Islet precursor cell (in vitro differentiated cells): ENCODE results near the gene BPTF.
A peak's percentile ranks its signal among the peaks of the same experiment; 100 is the strongest.
"Not testable (repeated sequence)": the region's sequence is repeated elsewhere in the genome, so short reads cannot be mapped to it uniquely, and the experiment has no call there.

Source experiments
- DNase-seq: peaks from one replicate; pipeline ENCODE4 v3.0.0-alpha.2; 2018

Gene BPTF

DNA sequence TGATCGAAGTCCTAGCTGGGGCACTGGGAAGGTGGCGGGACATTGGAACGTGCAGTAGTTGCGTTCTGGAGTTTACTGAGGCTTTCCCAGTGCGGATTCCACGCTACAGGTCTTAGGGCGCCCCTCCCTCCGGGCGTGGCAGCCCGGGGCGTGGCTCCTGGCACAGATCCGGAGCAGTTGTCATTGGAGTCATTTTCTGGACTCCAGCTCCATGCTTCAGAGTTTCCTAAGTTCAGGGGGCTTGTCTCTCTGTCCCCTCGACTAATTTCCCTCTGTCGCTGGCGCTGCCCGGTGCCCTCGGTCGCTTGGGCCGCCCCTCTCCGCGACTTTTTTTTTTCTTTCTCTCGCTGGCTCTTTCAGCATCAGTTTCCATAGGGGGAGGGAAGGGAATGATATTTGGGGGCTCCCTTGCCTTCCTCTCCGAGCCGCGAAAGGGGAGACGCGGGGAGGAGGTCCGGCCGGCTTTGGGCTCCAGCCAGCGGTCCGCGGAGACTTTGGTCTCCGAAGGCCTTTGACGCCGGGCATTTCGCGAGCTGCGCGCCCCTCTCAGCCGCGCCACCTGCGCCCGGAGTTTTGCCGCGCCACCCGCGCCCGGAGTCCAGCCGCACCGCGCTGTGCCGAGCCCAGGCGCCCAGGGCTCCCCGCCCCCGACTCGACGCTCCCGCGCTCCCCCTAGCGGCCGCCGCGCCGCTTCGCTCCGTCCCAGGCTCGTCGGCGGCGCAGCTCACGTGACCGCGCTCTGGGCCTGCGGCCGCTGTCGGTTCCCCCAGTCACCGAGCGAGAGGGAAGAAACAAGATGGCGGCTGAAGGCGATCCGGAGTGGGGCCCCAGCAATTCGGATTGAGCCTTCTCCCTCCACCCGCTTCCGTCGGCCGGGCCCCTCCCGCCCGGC lies at the start of gene BPTF:
TSS of gene BPTF (plus strand) at position 769 of the 892 bp plus-strand sequence. CDS start 222 bp downstream, outside the sequence.
- DNase-seq: peak; percentile 96

- peak; percentile 65 for DNase-seq
These were observed 46.1 kb upstream of the BPTF start for GRCh38 chr17:67779098-67779672.

GRCh38 chr17:67784364-67785121 lies 40.8 kb upstream of the BPTF start:
- DNase-seq: no peak

- no peak for DNase-seq
These were observed 40.2 kb upstream of the BPTF start for GRCh38 chr17:67785122-67785477.

DNA sequence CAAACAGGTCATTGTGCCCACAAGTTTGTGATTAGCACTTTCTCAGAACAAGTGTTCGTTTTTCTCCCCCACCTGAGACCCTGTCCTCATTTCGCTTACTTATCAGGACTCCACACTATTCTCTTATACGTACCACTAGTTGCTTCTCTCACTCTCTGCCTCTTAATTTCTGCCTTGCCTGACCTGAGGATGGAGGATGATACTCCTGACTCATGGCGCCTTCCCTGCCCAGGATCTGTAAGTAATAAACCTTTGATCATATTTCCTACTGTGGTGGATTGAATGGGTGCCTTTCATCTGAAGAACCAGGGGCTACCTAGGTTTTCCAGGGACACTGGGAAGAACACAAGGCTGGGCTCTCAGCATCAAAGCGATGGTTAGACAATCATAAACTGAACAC lies 39.8 kb upstream of the BPTF start:
- DNase-seq: no peak

- DNase-seq: peak; percentile 95
These were observed 24.8 kb upstream of the BPTF start for GRCh38 chr17:67800495-67800928.

- peak; percentile 62 for DNase-seq
These were observed 23.6 kb upstream of the BPTF start for GRCh38 chr17:67801626-67802175.

DNA sequence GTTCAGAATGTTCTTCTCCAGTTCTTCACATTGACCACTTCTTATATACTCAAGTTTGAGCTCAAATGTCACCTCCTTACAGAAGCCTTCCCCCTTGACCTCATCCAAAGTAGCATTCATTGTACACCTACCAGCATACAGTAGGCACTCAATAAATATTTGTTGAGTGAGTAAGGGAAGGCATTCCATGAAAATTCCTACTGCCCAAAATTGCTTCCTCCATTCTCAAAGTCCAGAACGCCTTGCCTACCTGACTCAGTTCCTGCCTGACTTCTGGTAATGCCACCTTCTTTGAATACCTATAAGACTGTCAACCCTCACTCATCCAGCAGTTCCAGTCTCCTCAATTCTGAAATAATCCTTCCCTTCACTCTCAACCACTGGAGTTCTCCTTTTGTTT lies 14.8 kb upstream of the BPTF start:
- no peak for DNase-seq

- not testable (repeated sequence) for DNase-seq
These were observed 12.9 kb upstream of the BPTF start for GRCh38 chr17:67812380-67812779.

GRCh38 chr17:67813803-67814180 lies 11.5 kb upstream of the BPTF start:
- DNase-seq: no peak

GRCh38 chr17:67818110-67819002 lies 6.9 kb upstream of the BPTF start:
- DNase-seq: peak; percentile 50

DNA sequence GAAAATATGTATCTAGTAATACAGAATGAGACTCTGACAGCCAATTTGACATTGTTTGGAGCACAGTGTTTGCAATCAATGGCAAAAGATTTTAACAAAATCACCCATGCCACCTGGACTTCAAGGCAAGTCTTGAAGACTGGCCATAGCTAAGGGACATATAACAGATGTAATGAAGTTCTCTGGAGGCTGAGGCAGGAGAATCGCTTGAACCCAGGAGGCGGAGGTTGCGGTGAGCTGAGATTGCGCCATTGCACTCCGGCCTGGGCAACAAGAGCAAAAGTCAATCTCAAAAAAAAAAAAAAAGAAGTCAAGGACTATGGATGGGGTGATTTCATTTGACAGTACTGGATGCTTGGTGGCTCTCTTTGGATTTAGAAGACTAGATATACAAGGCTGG lies 5.6 kb upstream of the BPTF start:
- peak; percentile 7 for DNase-seq

- peak; percentile 42 for DNase-seq
These were observed 3.4 kb upstream of the BPTF start for GRCh38 chr17:67821871-67822367.

DNA sequence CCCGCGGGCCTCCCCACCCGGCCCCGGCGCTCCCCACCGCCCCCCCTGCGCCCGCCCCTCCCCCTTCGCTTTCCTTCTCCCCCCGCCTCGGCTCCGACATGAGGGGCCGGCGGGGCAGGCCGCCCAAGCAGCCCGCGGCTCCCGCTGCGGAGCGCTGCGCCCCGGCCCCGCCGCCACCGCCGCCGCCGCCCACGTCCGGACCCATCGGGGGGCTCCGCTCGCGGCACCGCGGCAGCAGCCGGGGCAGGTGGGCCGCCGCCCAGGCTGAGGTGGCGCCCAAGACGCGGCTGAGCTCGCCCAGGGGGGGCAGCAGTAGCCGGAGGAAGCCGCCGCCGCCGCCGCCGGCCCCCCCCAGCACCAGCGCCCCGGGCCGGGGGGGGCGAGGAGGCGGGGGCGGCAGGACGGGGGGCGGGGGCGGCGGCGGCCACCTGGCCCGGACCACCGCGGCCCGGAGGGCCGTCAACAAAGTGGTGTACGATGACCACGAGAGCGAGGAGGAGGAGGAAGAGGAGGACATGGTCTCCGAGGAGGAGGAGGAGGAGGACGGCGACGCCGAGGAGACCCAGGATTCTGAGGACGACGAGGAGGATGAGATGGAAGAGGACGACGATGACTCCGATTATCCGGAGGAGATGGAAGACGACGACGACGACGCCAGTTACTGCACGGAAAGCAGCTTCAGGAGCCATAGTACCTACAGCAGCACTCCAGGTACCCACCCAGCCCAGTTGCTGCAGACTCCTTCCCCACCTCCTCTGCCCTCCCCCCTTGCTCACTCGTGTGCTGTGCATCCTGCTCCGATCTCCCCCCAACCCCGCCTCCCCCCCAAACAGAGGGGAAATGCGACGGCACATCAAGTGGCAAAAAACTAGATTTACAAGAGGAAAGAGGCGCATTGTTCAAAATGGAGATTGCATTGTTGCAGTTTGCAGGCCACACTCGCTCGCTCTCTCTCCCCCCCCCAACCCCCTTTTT lies 611 bp downstream of the BPTF start:
- DNase-seq: peak; percentile 80

GRCh38 chr17:67829331-67829730 lies 4.0 kb downstream of the BPTF start:
- DNase-seq: peak; percentile 49

GRCh38 chr17:67830440-67830839 lies 5.1 kb downstream of the BPTF start:
- peak; percentile 65 for DNase-seq

- DNase-seq: no peak
These were observed 6.0 kb downstream of the BPTF start for GRCh38 chr17:67831268-67831667.

GRCh38 chr17:67833134-67833533 lies 7.8 kb downstream of the BPTF start:
- DNase-seq: no peak

DNA sequence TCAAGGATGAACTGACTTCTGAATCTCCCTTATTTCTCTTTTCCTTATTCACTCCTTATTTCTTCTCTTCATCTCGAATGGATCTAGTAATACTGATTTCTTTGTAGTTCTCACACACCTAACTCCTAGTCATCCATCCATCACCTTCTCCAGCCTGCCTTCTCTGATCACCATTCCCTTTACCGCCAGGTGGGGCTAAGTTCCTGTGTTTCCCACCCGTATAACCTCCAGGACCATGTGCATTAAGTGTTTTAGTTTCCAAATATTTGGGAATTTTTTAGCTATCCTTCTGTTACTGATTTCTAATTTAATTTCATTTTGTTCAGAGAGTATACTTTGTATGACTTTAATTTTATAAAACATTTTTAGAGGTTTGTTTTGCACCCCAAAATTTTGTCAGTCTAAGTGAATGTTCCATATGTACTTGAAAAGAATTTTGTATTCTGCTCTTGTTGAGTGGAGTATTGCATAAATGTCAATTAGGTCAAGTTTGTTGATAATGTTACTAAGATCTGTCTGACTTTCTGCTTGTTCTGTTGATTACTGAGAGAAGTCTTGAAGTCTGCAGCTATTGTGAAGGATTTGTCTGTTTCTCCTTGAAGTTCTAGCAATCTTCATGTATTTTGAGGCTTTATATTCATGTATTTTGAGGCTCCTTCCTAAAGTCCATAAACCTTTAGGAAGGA lies 8.8 kb downstream of the BPTF start:
- DNase-seq: peak; percentile 76

- no peak for DNase-seq
These were observed 9.3 kb downstream of the BPTF start for GRCh38 chr17:67834634-67835033.
